Tibial artery (tissue), 4 donors: ENCODE results near the gene PMPCB.

Experiments
- DNase-seq, 2 donors: peaks; one replicate each; pipeline ENCODE4 v3.0.0-alpha.2; 2019
- H3K27ac ChIP-seq, 2 donors: fragments of 200-600 bp; sonication (generic) in 1 of 2; 1 replicate in 1 of 2; 2 replicates in 1 of 2; pipeline ENCODE4 v1.5.1; 2018 to 2019; ENCODE audit warnings: mild to moderate bottlenecking in 1 of 2
- H3K27me3 ChIP-seq, 2 donors: fragments of 200-600 bp; sonication (generic) in 1 of 2; one replicate each; pipeline versions ENCODE4 v1.5.1 to v1.6.0; 2016 to 2019
- H3K36me3 ChIP-seq, 3 donors: fragments of 200-600 bp; sonication (generic) in 2 of 3; one replicate each; pipeline ENCODE4 v1.5.1; 2016 to 2019; ENCODE audit warnings: mild to moderate bottlenecking in 2 of 3
- H3K4me1 ChIP-seq, 4 donors: fragments of 200-600 bp; sonication (generic) in 2 of 4; 1 replicate in 3 of 4; 2 replicates in 1 of 4; pipeline ENCODE4 v1.5.1; 2016 to 2019
- H3K4me3 ChIP-seq, 2 donors: fragments of 200-600 bp; sonication (generic) in 1 of 2; 1 replicate in 1 of 2; 2 replicates in 1 of 2; pipeline ENCODE4 v1.5.1; 2018 to 2019; ENCODE audit warnings: mild to moderate bottlenecking in 2 of 2
- H3K9me3 ChIP-seq, 3 donors: fragments of 200-600 bp; sonication (generic) in 1 of 3; one replicate each; pipeline ENCODE4 v1.5.1; 2016 to 2019
- CTCF ChIP-seq, 2 experiments: fragments of 200-600 bp in 1 of 2; fragments of 450-650 bp in 1 of 2; IDR thresholded peaks; one replicate each; pipeline ENCODE4 v1.5.1; 2017 to 2019; ENCODE audit warnings: antibody characterized with exemption in 2 of 2, mild to moderate bottlenecking in 1 of 2, moderate library complexity in 1 of 2
- intact Hi-C: fragments of 100-400 bp; cut with DNase I; formaldehyde crosslinking; loops from one replicate; pipeline ENCODE4 v1.15.0; 2023; ENCODE audit warnings: low total_unique reads

Gene PMPCB

GRCh38 chr7:103307503-103308231 is 10.4 kb downstream of the PMPCB start:
- H3K27me3 ChIP-seq = no peaks in the 10 kb centered on the region
- DNase-seq = no peak
- intact Hi-C loops = loop anchor here (10.0 kb wide), 1 partner anchor 57 kb away; no protein-coding TSS in a partner anchor
- no peak overlapping the region for H3K27ac ChIP-seq
- no peaks in the 10 kb centered on the region for H3K9me3 ChIP-seq
- TF ChIP-seq CTCF (IDR thresholded peaks at IDR 0.05) = no peak
- peaks cover 91 to 96% (median 96%) of the 10 kb centered on the region in 3 donors for H3K36me3 ChIP-seq
- no peaks in the 10 kb centered on the region for H3K4me1 ChIP-seq
- no peak overlapping the region for H3K4me3 ChIP-seq

DNA sequence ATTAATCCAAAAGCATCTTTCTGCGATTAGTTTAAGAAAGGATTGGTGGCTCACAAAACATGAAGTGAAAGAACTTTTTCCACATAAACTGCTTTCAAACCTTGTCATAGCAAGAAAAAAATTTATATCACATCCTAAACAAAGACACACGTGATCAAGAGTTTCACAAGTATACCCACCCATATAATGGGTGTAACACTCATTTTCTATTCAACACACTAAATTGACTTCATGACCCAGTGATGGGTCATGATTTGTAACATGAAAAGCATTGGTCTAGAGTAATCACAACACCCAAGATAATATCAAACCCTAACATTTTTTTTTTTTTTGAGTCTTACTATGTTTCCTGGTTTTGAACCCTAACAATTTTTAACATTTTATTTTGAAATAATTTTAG is 17.6 kb downstream of the PMPCB start:
- Histone ChIP-seq H3K36me3 (peaks cover 86 to 100% (median 93%) of the 10 kb centered on the region in 3 donors), H3K9me3 (no peaks in the 10 kb centered on the region), H3K4me1 (no peaks in the 10 kb centered on the region), H3K27ac (no peak overlapping the region), H3K4me3 (no peak overlapping the region), H3K27me3 (no peaks in the 10 kb centered on the region)
- intact Hi-C loops = no loop called here
- no peak for DNase-seq
- TF ChIP-seq CTCF (IDR thresholded peaks at IDR 0.05) = no peak

GRCh38 chr7:103316380-103316941 is 19.2 kb downstream of the PMPCB start:
- peaks cover 86 to 100% (median 90%) of the 10 kb centered on the region in 3 donors for H3K36me3 ChIP-seq
- H3K4me3 ChIP-seq = no peak overlapping the region
- no peaks in the 10 kb centered on the region for H3K9me3 ChIP-seq
- H3K27me3 ChIP-seq = no peaks in the 10 kb centered on the region
- no peak for DNase-seq
- no peak overlapping the region for H3K27ac ChIP-seq
- intact Hi-C loops = no loop called here
- no peaks in the 10 kb centered on the region for H3K4me1 ChIP-seq
- TF ChIP-seq CTCF (IDR thresholded peaks at IDR 0.05) = no peak

DNA sequence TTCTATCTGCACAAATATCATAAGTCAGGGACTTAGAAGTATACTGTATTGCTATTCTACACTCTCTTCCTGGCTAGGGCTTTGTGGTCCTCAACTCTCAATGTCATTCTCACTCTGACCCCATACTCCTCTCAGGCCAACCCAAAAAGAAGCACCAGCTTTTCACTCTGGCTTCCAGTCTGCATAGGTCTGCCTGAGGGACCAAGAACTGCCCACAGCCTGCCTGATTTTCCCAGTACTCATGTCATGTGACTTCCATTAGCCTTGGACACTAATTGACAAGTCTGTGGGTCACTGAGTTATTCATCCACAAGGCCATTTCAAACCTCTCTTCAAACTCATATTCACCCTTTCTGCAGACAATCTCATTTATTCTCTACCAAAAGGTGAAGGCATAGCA is 19.8 kb downstream of the PMPCB start:
- H3K9me3 ChIP-seq = no peaks in the 10 kb centered on the region
- intact Hi-C loops = no loop called here
- no peaks in the 10 kb centered on the region for H3K27me3 ChIP-seq
- H3K4me3 ChIP-seq = no peak overlapping the region
- TF ChIP-seq CTCF (IDR thresholded peaks at IDR 0.05) = no peak
- no peak for DNase-seq
- no peaks in the 10 kb centered on the region for H3K4me1 ChIP-seq
- H3K27ac ChIP-seq = no peak overlapping the region
- peaks cover 85 to 100% (median 90%) of the 10 kb centered on the region in 3 donors for H3K36me3 ChIP-seq

DNA sequence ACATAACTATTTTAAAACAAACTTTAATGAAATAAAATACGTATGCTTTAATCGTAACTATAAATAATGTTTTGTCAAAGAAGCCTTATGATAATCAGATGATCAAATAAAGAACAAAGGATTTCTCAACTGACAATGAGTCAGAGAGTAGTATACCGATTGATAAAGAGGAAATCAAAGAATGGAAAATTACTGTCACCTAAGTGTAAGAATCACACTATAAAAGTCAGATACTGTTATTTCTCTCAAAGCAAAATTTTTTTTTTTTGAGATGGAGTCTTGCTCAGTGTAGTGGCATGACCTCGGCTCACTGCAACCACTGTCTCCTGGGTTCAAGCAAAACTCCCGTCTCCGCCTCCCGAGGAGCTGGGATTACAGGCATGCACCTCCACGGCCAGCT is 28.5 kb downstream of the PMPCB start:
- no peak for DNase-seq
- no peaks in the 10 kb centered on the region for H3K4me1 ChIP-seq
- no peak overlapping the region for H3K4me3 ChIP-seq
- H3K36me3 ChIP-seq = peaks cover 50 to 79% (median 61%) of the 10 kb centered on the region in 3 donors
- intact Hi-C loops = no loop called here
- H3K27me3 ChIP-seq = no peaks in the 10 kb centered on the region
- no peak overlapping the region for H3K27ac ChIP-seq
- H3K9me3 ChIP-seq = no peaks in the 10 kb centered on the region
- no peak for TF ChIP-seq CTCF (IDR thresholded peaks at IDR 0.05)
